Activated B cell treated with CpG ODN at 0.5 μM for 24 hours (primary cell): ENCODE measurements around the gene PCDH9. TPM values are rescaled to one million over a fixed set of nuclear protein-coding genes. Genes with fewer than 3 reads are reported as not detected.

Source experiments
- ATAC-seq: fragments of 200-7000 bp; cut with Tn5 transposase; one replicate; pipeline ENCODE4 v1.10.0; 2021; ENCODE audit warnings: low read depth, mild to moderate bottlenecking, moderate library complexity
- CTCF ChIA-PET: fragments of 350-600 bp; sonication (Branson Sonifier 250); formaldehyde crosslinking; loops from one replicate; lab custom pipeline; 2021; ENCODE audit warnings: antibody characterized with exemption; lab: Charles Lee
- POLR2A ChIA-PET: fragments of 350-600 bp; sonication (Branson Sonifier 250); formaldehyde crosslinking; loops from one replicate; lab custom pipeline; 2021; ENCODE audit warnings: antibody characterized with exemption; lab: Charles Lee
- DNase-seq: peaks from one replicate; pipeline ENCODE4 v3.0.0; 2022
- H3K27ac Mint-ChIP-seq: one replicate; pipeline ENCODE4 v1.8.0; 2020; ENCODE audit warnings: mixed read lengths
- H3K27me3 Mint-ChIP-seq: one replicate; pipeline ENCODE4 v1.8.0; 2021; ENCODE audit warnings: mixed read lengths
- H3K36me3 Mint-ChIP-seq: one replicate; pipeline ENCODE4 v1.8.0; 2021; ENCODE audit warnings: low read depth, mixed read lengths
- H3K4me1 Mint-ChIP-seq: one replicate; pipeline ENCODE4 v1.8.0; 2021; ENCODE audit warnings: mixed read lengths
- H3K4me3 Mint-ChIP-seq: one replicate; pipeline ENCODE4 v1.8.0; 2020; ENCODE audit warnings: mild to moderate bottlenecking, mixed read lengths
- H3K9me3 Mint-ChIP-seq: one replicate; pipeline ENCODE4 v1.8.0; 2020; ENCODE audit warnings: mixed read lengths
- CTCF ChIP-seq: fragments of 200-600 bp; IDR thresholded peaks from one replicate; pipeline ENCODE4 v1.8.0; 2022; ENCODE audit warnings: antibody characterized with exemption, mild to moderate bottlenecking
- intact Hi-C: fragments of 100-400 bp; cut with micrococcal nuclease; formaldehyde crosslinking; loops from one replicate; pipeline ENCODE4 v1.15.1; 2024
- total RNA-seq: library from RNA; stranded (reverse); gene quantifications from 2 replicates; pipeline ENCODE4 v1.2.3, GENCODE V29; 2022

The PCDH9 gene
- total RNA-seq, 1 donor from 2014 or later, result 6.4 TPM

- intact Hi-C loops, result no loop called here
- no peak for TF ChIP-seq CTCF
- H3K27me3 Mint-ChIP-seq, result no peaks in the 10 kb centered on the region
- DNase-seq (no peak), ATAC-seq (no peak)
- POLR2A ChIA-PET, result interaction anchor here (0.9 to 3.3 kb wide), 2 partner anchors 12 to 38 kb away, joined by 3 to 13 read pairs; no protein-coding TSS in a partner anchor
- H3K4me1 Mint-ChIP-seq, result peaks cover 56% of the 10 kb centered on the region
- CTCF ChIA-PET, result interaction anchor here (0.8 kb wide), 1 partner anchor 32 kb away, joined by 3 read pairs; no protein-coding TSS in a partner anchor
- no peaks in the 10 kb centered on the region for H3K9me3 Mint-ChIP-seq
- no peaks in the 10 kb centered on the region for H3K36me3 Mint-ChIP-seq
- H3K4me3 Mint-ChIP-seq, result peak overlapping the region; percentile 28
- peak overlapping the region; percentile 79 for H3K27ac Mint-ChIP-seq
Measured at GRCh38 chr13:66657165-66657881, 572.8 kb downstream of the PCDH9 start.

- DNase-seq (no peak), ATAC-seq (no peak)
- ChIA-PET POLR2A (interaction anchor here (0.6 to 3.3 kb wide), 4 partner anchors 8 to 572 kb away, joined by 3 to 13 read pairs (median 6); no protein-coding TSS in a partner anchor), CTCF (no interaction called here)
- Mint-ChIP-seq H3K27me3 (no peaks in the 10 kb centered on the region), H3K9me3 (no peaks in the 10 kb centered on the region), H3K36me3 (no peaks in the 10 kb centered on the region), H3K4me3 (no peak overlapping the region), H3K27ac (peak overlapping the region; percentile 79), H3K4me1 (peaks cover 48% of the 10 kb centered on the region)
- no peak for TF ChIP-seq CTCF
- intact Hi-C loops, result loop anchor here (1.0 kb wide), 1 partner anchor 11 kb away; no protein-coding TSS in a partner anchor
Measured at GRCh38 chr13:66655847-66656454, 574.2 kb downstream of the PCDH9 start.

- peak; percentile 83 for ATAC-seq
- Mint-ChIP-seq H3K27me3 (no peaks in the 10 kb centered on the region), H3K9me3 (no peaks in the 10 kb centered on the region), H3K27ac (peak overlapping the region; percentile 91), H3K36me3 (no peaks in the 10 kb centered on the region), H3K4me1 (peaks cover 48% of the 10 kb centered on the region), H3K4me3 (peak overlapping the region; percentile 71)
- TF ChIP-seq CTCF, result no peak
- intact Hi-C loops, result loop anchor here (1.0 to 10.0 kb wide), 4 partner anchors 8 to 510 kb away; no protein-coding TSS in a partner anchor
- no peak for DNase-seq
- ChIA-PET POLR2A (interaction anchor here (0.5 to 2.8 kb wide), 5 partner anchors 12 to 586 kb away, joined by 3 to 19 read pairs (median 5); no protein-coding TSS in a partner anchor), CTCF (no interaction called here)
Measured at GRCh38 chr13:66644855-66645460, 585.2 kb downstream of the PCDH9 start.

GRCh38 chr13:66640231-66640630 is 589.9 kb downstream of the PCDH9 start:
- DNase-seq, result no peak
- H3K9me3 Mint-ChIP-seq, result no peaks in the 10 kb centered on the region
- no peak overlapping the region for H3K4me3 Mint-ChIP-seq
- peak overlapping the region; percentile 51 for H3K27ac Mint-ChIP-seq
- no peak for TF ChIP-seq CTCF
- ChIA-PET POLR2A (interaction anchor here (1.2 kb wide), 1 partner anchor 20 kb away, joined by 12 read pairs; no protein-coding TSS in a partner anchor), CTCF (interaction anchor here (0.9 to 1.0 kb wide), 2 partner anchors 20 to 21 kb away, joined by 3 read pairs; no protein-coding TSS in a partner anchor)
- H3K4me1 Mint-ChIP-seq, result peaks cover 49% of the 10 kb centered on the region
- peak; percentile 13 for ATAC-seq
- no peaks in the 10 kb centered on the region for H3K27me3 Mint-ChIP-seq
- intact Hi-C loops, result loop anchor here (1.0 to 10.0 kb wide), 3 partner anchors 9 to 505 kb away; no protein-coding TSS in a partner anchor
- no peaks in the 10 kb centered on the region for H3K36me3 Mint-ChIP-seq
